Smooth muscle cell (in vitro differentiated cells): ENCODE data around the gene ARHGAP28. TPM values are rescaled to one million over a fixed set of nuclear protein-coding genes. Genes with fewer than 3 reads are reported as not detected.

Experiments used
- DNase-seq: peaks from one replicate; lab custom pipeline; 2025; ENCODE audit not compliant: unreplicated experiment; lab: John Stamatoyannopoulos, UW
- H2AFZ ChIP-seq: fragments of 200-600 bp; sonication (generic); 2 replicates; pipeline ENCODE4 v1.6.0; 2016; ENCODE audit warnings: antibody characterized with exemption, low read depth, mild to moderate bottlenecking
- H3F3A ChIP-seq: fragments of 200-600 bp; sonication (generic); 2 replicates; pipeline ENCODE4 v1.6.0; 2017; ENCODE audit warnings: antibody characterized with exemption, low read depth
- H3K27ac ChIP-seq: fragments of 200-600 bp; sonication (generic); 2 replicates; pipeline ENCODE4 v1.5.1; 2016; ENCODE audit warnings: low read depth, mild to moderate bottlenecking
- H3K27me3 ChIP-seq: fragments of 200-600 bp; sonication (generic); 2 replicates; pipeline ENCODE4 v1.6.1; 2016; ENCODE audit warnings: low read depth, mild to moderate bottlenecking
- H3K36me3 ChIP-seq: fragments of 200-600 bp; sonication (generic); 2 replicates; pipeline ENCODE4 v1.5.1; 2016; ENCODE audit warnings: low read depth
- H3K4me1 ChIP-seq: fragments of 200-600 bp; sonication (generic); 2 replicates; pipeline ENCODE4 v1.5.1; 2016; ENCODE audit warnings: low read depth
- H3K4me2 ChIP-seq: fragments of 200-600 bp; sonication (generic); 2 replicates; pipeline ENCODE4 v1.6.0; 2016; ENCODE audit warnings: mild to moderate bottlenecking
- H3K4me3 ChIP-seq: fragments of 200-600 bp; sonication (generic); 2 replicates; pipeline ENCODE4 v1.5.1; 2016; ENCODE audit warnings: mild to moderate bottlenecking
- H3K79me2 ChIP-seq: fragments of 200-600 bp; sonication (generic); 2 replicates; pipeline ENCODE4 v1.6.0; 2016; ENCODE audit warnings: low read depth, mild to moderate bottlenecking
- H3K9ac ChIP-seq: fragments of 200-600 bp; sonication (generic); 2 replicates; pipeline ENCODE4 v1.6.0; 2016; ENCODE audit warnings: low read depth
- H3K9me3 ChIP-seq: fragments of 200-600 bp; sonication (generic); replicated peaks from 2 replicates; pipeline ENCODE4 v1.5.1; 2016; ENCODE audit warnings: low read depth
- H4K20me1 ChIP-seq: fragments of 200-600 bp; sonication (generic); 2 replicates; pipeline ENCODE4 v1.6.0; 2016; ENCODE audit warnings: low read depth
- WGBS: methylation state at CpG from one replicate; pipeline ENCODE4 v1.1.7; 2016; ENCODE audit warnings: low lambda C conversion rate; 5-methylcytosine and 5-hydroxymethylcytosine counted together
- polyA plus RNA-seq: library from polyadenylated mRNA; unstranded; fragments of >200 nt; fragmentation: Nextera tagmentation; extraction: Ambion mirVana; gene quantifications from 2 replicates; pipeline ENCODE4 v1.2.1, GENCODE V29; 2016
- total RNA-seq: library from RNA; depleted of rRNA; stranded (reverse); fragments of >200 nt; gene quantifications from 2 replicates; pipeline ENCODE4 v1.2.3, GENCODE V29; 2014
- TF ChIP-seq, protein P1 (sequence below): fragments of 200-600 bp; sonication (generic); IDR thresholded peaks from 2 replicates; pipeline ENCODE4 v1.5.1; 2017; ENCODE audit warnings: borderline replicate concordance, mild to moderate bottlenecking, antibody characterized with exemption; ENCODE audit not compliant: insufficient read depth, poor library complexity, severe bottlenecking

ARHGAP28 gene
- total and polyA plus RNA-seq, 2 experiments from 2014 or later, result 16.2 to 27.7 TPM

GRCh38 chr18:6731222-6731596, 1.7 kb downstream of the ARHGAP28 start:
- Histone ChIP-seq H3F3A (no peaks in the 10 kb centered on the region), H3K4me3 (peak overlapping the region; percentile 84), H4K20me1 (no peaks in the 10 kb centered on the region), H2AFZ (no peak overlapping the region), H3K4me1 (peaks cover 28% of the 10 kb centered on the region), H3K27me3 (no peaks in the 10 kb centered on the region), H3K36me3 (no peaks in the 10 kb centered on the region), H3K27ac (peak overlapping the region; percentile 29), H3K9me3 (no peaks in the 10 kb centered on the region), H3K4me2 (peak overlapping the region; percentile 85), H3K79me2 (peaks cover 46% of the 10 kb centered on the region), H3K9ac (peak overlapping the region; percentile 17)
- 9% methylated on average over 6 of the region's 6 CpGs for WGBS
- TF ChIP-seq, protein P1, sequence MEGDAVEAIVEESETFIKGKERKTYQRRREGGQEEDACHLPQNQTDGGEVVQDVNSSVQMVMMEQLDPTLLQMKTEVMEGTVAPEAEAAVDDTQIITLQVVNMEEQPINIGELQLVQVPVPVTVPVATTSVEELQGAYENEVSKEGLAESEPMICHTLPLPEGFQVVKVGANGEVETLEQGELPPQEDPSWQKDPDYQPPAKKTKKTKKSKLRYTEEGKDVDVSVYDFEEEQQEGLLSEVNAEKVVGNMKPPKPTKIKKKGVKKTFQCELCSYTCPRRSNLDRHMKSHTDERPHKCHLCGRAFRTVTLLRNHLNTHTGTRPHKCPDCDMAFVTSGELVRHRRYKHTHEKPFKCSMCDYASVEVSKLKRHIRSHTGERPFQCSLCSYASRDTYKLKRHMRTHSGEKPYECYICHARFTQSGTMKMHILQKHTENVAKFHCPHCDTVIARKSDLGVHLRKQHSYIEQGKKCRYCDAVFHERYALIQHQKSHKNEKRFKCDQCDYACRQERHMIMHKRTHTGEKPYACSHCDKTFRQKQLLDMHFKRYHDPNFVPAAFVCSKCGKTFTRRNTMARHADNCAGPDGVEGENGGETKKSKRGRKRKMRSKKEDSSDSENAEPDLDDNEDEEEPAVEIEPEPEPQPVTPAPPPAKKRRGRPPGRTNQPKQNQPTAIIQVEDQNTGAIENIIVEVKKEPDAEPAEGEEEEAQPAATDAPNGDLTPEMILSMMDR, result no peak
- no peak for DNase-seq

GRCh38 chr18:6732952-6733351, 3.4 kb downstream of the ARHGAP28 start:
- Histone ChIP-seq H4K20me1 (no peaks in the 10 kb centered on the region), H3K9me3 (no peaks in the 10 kb centered on the region), H3K4me1 (peaks cover 36% of the 10 kb centered on the region), H2AFZ (no peak overlapping the region), H3K4me3 (no peak overlapping the region), H3K36me3 (no peaks in the 10 kb centered on the region), H3K79me2 (peaks cover 61% of the 10 kb centered on the region), H3K27ac (no peak overlapping the region), H3K27me3 (no peaks in the 10 kb centered on the region), H3F3A (no peaks in the 10 kb centered on the region), H3K4me2 (no peak overlapping the region), H3K9ac (no peak overlapping the region)
- TF ChIP-seq, protein P1, result peak; percentile 9
- WGBS, result 79% methylated on average over 2 of the region's 2 CpGs
- no peak for DNase-seq

DNA sequence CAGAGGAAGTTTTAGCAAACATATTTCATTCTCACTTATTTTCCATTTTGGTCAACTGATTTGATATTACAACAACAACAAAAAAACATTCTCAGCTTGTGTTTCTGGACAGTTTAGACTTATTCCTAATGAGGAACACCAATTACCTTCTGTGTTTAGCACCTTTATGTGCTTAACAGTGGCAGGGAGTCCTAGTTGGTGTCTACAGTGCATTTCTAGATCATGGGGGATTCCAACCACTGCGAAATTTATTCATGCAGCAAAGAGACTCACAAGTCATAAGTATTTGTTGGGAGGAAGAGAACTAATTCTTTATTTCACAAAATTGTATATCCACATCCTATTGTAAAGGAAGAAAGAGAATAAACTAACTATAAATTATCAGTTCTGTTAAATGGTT, 4.2 kb downstream of the ARHGAP28 start:
- Histone ChIP-seq H3K4me3 (no peak overlapping the region), H4K20me1 (no peaks in the 10 kb centered on the region), H3F3A (no peaks in the 10 kb centered on the region), H3K9me3 (no peaks in the 10 kb centered on the region), H3K27ac (peak overlapping the region; percentile 31), H3K79me2 (peaks cover 68% of the 10 kb centered on the region), H2AFZ (no peak overlapping the region), H3K4me2 (no peak overlapping the region), H3K27me3 (no peaks in the 10 kb centered on the region), H3K4me1 (peaks cover 37% of the 10 kb centered on the region), H3K9ac (no peak overlapping the region), H3K36me3 (no peaks in the 10 kb centered on the region)
- TF ChIP-seq, protein P1, result no peak
- WGBS, result 83% methylated on average over 1 of the region's 1 CpG
- no peak for DNase-seq

GRCh38 chr18:6734726-6735430, 5.4 kb downstream of the ARHGAP28 start:
- TF ChIP-seq, protein P1, result no peak
- Histone ChIP-seq H3K9me3 (no peaks in the 10 kb centered on the region), H3K4me1 (peaks cover 40% of the 10 kb centered on the region), H3K27me3 (no peaks in the 10 kb centered on the region), H3K27ac (peak overlapping the region; percentile 31), H2AFZ (peak overlapping the region; percentile 1), H3K9ac (no peak overlapping the region), H3K4me3 (no peak overlapping the region), H3K4me2 (peak overlapping the region; percentile 16), H3F3A (peaks cover under 1% of the 10 kb centered on the region), H4K20me1 (no peaks in the 10 kb centered on the region), H3K36me3 (no peaks in the 10 kb centered on the region), H3K79me2 (peaks cover 73% of the 10 kb centered on the region)
- 75% methylated on average over 7 of the region's 7 CpGs for WGBS
- DNase-seq, result no peak
